Chondrocyte (in vitro differentiated cells): ENCODE data around the gene PRKCA. TPM values are rescaled to one million over a fixed set of nuclear protein-coding genes. Genes with fewer than 3 reads are reported as not detected.

Source experiments
- DNase-seq: peaks from one replicate; pipeline ENCODE4 v3.0.0; 2021; ENCODE audit warnings: mixed read lengths, low spot score
- H3K27ac Mint-ChIP-seq: one replicate; pipeline ENCODE4 v1.8.0; 2021; ENCODE audit warnings: mild to moderate bottlenecking, moderate library complexity, mixed read lengths; ENCODE audit not compliant: unreplicated experiment
- H3K27me3 Mint-ChIP-seq: 2 replicates; pipeline ENCODE4 v1.8.0; 2021; ENCODE audit warnings: low read depth, mixed read lengths
- H3K36me3 Mint-ChIP-seq: 2 replicates; pipeline ENCODE4 v1.8.0; 2021; ENCODE audit warnings: low read depth, mixed read lengths
- H3K4me1 Mint-ChIP-seq: 2 replicates; pipeline ENCODE4 v1.8.0; 2021; ENCODE audit warnings: low read depth, mild to moderate bottlenecking, mixed read lengths
- H3K4me3 Mint-ChIP-seq: one replicate; pipeline ENCODE4 v1.8.0; 2021; ENCODE audit warnings: mild to moderate bottlenecking, moderate library complexity, mixed read lengths; ENCODE audit not compliant: unreplicated experiment
- H3K9me3 Mint-ChIP-seq: 2 replicates; pipeline ENCODE4 v1.8.0; 2021; ENCODE audit warnings: low read depth, mixed read lengths
- CTCF ChIP-seq: fragments of 200-600 bp; sonication (generic); IDR thresholded peaks from 2 replicates; pipeline ENCODE4 v1.5.0; 2021; ENCODE audit warnings: antibody characterized with exemption, mild to moderate bottlenecking, moderate library complexity
- total RNA-seq: library from RNA; stranded (reverse); gene quantifications from 3 replicates; pipeline ENCODE4 v1.2.1, GENCODE V29; 2021

The PRKCA gene
- total RNA-seq, 1 donor from 2014 or later: 51.5 TPM

GRCh38 chr17:66524877-66525276 is 222.5 kb downstream of the PRKCA start:
- no peak for DNase-seq
- Mint-ChIP-seq H3K4me1 (peaks cover 44% of the 10 kb centered on the region), H3K27ac (no peak overlapping the region), H3K9me3 (no peaks in the 10 kb centered on the region), H3K4me3 (no peak overlapping the region), H3K36me3 (no peaks in the 10 kb centered on the region), H3K27me3 (no peaks in the 10 kb centered on the region)
- TF ChIP-seq CTCF: no peak

DNA sequence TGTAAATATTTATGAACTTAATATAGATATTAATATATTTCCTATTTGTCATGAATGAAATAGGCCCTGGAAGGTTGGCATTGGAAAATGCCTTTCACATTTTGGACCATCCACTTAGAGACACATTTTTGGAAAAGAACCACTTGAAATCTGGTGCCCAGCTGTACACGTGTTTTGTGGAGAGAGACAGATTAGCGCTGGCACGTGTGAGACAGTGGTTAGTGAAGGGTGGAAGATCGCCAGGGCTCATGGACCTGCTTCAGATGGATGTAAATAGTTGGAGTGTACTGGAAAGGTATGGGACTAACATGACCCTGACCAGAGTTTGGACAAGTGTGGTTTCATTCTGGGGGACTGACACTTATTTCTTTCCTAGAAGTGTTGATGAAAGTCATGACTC is 222.9 kb downstream of the PRKCA start:
- peaks cover 44% of the 10 kb centered on the region for H3K4me1 Mint-ChIP-seq
- DNase-seq: no peak
- no peak overlapping the region for H3K4me3 Mint-ChIP-seq
- no peaks in the 10 kb centered on the region for H3K36me3 Mint-ChIP-seq
- H3K27ac Mint-ChIP-seq: no peak overlapping the region
- no peaks in the 10 kb centered on the region for H3K27me3 Mint-ChIP-seq
- no peak for TF ChIP-seq CTCF
- H3K9me3 Mint-ChIP-seq: no peaks in the 10 kb centered on the region

DNA sequence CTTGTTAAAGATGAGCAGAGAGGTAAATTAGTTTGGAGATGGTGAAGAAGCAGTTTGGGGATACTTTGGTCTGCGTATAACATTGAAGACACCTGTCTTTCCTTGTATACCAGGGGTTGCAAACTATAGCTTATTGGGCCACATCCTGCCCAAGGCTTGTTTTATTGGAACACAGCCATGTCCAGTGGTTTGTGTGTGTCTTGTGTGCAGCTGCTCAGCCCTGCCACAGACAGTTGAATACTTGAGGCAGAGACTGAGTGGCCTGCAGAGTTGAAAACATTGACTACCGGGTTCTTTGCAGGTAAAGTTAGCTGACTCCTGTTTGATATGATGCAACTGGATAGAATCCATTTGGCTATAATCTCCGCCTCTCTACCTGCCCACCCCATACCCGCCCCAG is 224.4 kb downstream of the PRKCA start:
- Mint-ChIP-seq H3K27ac (no peak overlapping the region), H3K4me1 (peaks cover 38% of the 10 kb centered on the region), H3K4me3 (no peak overlapping the region), H3K27me3 (no peaks in the 10 kb centered on the region), H3K9me3 (no peaks in the 10 kb centered on the region), H3K36me3 (no peaks in the 10 kb centered on the region)
- no peak for TF ChIP-seq CTCF
- no peak for DNase-seq

- H3K9me3 Mint-ChIP-seq: no peaks in the 10 kb centered on the region
- H3K36me3 Mint-ChIP-seq: no peaks in the 10 kb centered on the region
- no peaks in the 10 kb centered on the region for H3K27me3 Mint-ChIP-seq
- no peak for TF ChIP-seq CTCF
- peaks cover 34% of the 10 kb centered on the region for H3K4me1 Mint-ChIP-seq
- H3K27ac Mint-ChIP-seq: no peak overlapping the region
- no peak overlapping the region for H3K4me3 Mint-ChIP-seq
- no peak for DNase-seq
Measured at GRCh38 chr17:66527335-66527734, 224.9 kb downstream of the PRKCA start.

- H3K27ac Mint-ChIP-seq: no peak overlapping the region
- no peak overlapping the region for H3K4me3 Mint-ChIP-seq
- H3K36me3 Mint-ChIP-seq: no peaks in the 10 kb centered on the region
- DNase-seq: no peak
- TF ChIP-seq CTCF: no peak
- no peaks in the 10 kb centered on the region for H3K9me3 Mint-ChIP-seq
- H3K4me1 Mint-ChIP-seq: peaks cover 43% of the 10 kb centered on the region
- H3K27me3 Mint-ChIP-seq: no peaks in the 10 kb centered on the region
Measured at GRCh38 chr17:66531851-66532295, 229.5 kb downstream of the PRKCA start.
